22Rv1 (cell line): Measurements from ENCODE around the gene VANGL2.

Source experiments
- CTCF ChIP-seq: fragments of 450-650 bp; IDR thresholded peaks from 2 replicates; pipeline ENCODE4 v1.5.1; 2017; ENCODE audit warnings: mild to moderate bottlenecking
- ZFX ChIP-seq: fragments of 450-650 bp; IDR thresholded peaks from 2 replicates; pipeline ENCODE4 v1.6.1; 2017; ENCODE audit warnings: antibody characterized with exemption, borderline replicate concordance

DNA sequence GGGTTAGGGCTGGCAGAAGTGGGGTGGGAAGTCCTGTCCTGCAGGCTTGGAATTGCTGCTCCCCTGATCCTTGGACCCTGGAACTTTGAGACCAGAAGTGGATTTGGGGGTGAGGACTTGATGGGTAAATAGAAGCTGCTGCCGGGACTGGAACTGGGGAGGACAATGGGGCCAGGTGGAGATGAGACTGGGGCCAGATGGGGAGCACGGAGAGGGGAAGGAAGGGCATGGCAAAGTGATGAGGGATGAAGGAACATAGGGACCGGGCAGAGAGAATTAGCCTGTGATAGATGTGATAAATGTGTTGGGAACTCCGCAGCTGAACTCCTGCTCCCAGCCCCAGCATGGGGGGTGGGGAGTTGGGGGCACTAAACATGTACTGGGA lies 32.9 kb upstream of the VANGL2 start:
- no peak for TF ChIP-seq CTCF
- no peak for TF ChIP-seq ZFX
